ENCODE results near the gene CDK14.
"Not testable (repeated sequence)": the region's sequence is repeated elsewhere in the genome, so short reads cannot be mapped to it uniquely, and the experiment has no call there.

Gene CDK14

DNA sequence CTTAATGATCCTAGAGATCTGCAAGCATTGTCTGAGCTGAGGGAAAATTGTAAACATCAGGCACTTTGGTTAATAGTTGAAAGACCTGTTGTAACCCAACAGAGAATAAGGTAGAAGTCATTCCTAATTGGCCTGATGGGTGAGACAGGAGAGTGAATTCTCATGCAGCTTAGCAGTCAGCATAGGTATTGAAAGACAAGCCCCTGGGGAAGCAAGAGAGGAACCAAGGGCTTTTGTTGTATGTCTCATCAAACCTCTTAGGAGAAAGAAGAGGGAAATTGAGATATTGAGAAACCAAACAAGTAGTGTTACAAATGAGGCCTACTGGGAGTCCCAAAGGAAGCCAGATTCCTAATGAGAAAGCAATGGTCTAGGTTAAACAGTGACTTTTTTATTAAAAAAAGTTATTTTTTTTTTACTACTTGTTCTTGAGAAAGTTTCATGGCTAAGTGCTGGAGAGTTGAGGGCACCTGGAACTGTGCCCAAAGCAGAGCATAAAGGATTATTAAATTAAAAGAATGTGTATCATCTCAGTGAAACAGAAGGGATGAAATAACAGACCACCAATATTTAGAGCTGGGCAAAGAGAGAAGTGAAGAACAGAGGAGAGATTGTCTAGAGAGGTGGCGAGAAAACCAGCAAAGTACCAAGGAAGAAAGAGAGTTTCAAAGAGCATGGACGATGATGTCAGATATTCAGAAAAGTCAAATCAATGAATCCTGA is 168.9 kb downstream of the CDK14 start:
- DNase-seq, result no peak

DNA sequence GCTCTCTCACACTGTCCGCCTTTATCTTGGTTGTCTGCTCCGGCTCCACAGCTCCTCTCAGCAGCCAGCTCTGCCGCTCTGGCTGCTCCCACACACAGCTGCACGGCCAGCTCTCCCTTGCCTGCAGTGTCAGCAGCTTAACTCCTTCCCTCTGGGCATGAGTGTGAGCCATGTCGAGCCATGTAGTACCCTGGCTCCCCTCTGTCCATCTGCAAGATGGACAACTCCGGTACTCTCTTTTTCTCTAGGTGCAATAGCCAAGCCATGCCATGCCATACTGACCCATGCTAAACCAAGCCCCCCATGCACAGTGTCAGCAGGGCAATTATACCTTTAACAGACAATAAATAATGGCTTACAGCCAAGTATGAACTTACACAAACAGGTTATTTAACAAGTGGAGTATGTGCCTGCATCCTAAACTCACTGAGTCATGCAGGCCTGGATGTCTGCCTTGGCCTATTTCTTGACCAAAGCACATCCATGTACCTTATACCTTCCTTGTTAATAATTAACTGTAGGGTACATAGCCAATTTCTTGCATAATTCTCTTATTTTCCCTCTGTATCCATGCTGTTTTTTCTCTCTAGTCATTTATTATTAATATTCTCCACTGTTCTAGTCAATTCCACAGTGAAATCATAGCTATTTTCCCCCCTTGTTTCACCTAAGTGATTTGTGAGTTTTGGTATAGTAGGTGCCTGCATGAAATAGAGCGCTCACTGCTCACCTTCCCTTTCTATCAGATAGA is 170.9 kb downstream of the CDK14 start:
- DNase-seq, result no peak

- DNase-seq, result no peak
Measured at GRCh38 chr7:90768301-90768700, 172.2 kb downstream of the CDK14 start.

DNA sequence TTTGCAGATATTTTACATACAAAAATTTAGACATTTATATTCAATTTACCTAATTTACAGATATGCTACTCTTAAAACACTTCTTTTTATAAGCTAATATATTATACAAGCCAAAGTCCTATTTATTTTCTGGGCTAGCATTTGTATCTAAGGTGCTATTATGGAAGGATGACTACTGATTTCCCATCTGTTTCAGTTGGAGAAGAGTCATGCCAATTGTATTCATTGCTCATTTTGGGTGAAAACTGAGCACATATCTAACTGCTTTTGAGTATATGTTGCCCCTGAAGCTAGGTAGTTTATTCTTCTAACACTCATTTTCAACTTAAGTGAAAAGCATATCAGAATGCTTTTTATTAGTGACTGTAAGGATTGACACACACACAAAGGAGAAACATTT is 172.9 kb downstream of the CDK14 start:
- no peak for DNase-seq

DNA sequence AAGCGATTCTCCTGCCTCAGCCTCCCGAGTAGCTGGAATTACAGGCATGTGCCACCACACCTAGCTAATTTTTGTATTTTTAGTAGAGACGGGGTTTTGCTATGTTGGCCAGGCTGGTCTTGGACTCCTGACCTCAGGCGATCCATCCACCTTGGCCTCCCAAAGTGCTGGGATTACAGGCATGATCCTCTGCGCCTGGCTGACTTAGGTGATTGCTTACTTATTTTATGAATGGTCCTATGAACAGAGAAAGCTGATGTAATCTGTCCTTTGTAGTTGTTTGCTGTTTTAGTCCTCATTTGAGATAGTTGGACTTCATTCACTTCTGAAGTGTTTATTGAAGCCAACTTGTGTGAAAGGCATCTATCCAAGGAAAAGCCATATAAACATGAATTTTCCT is 173.4 kb downstream of the CDK14 start:
- DNase-seq, result not testable (repeated sequence)

- no peak for DNase-seq
Measured at GRCh38 chr7:90771281-90771680, 175.2 kb downstream of the CDK14 start.

GRCh38 chr7:90772410-90772809 is 176.3 kb downstream of the CDK14 start:
- DNase-seq, result peak in 1 of 2 donors; percentile 40

DNA sequence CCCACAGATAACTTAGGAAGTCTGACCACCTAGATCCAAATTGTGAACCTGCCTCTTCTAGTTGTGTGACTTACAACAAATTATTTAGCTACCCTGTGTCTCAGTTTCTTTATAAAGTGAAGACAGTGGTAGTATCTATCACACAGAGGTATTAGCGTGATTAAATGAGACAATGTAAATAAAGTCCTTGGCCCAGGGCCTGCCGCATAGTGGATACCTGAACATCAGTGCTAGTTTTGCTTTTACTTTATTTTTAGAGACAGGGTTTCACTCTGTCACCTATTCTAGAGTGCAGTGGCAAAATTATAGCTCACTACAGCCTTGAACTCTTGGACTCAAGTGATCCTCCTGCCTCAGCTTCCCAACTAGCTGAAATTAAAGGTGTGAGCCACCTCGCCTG is 177.1 kb downstream of the CDK14 start:
- no peak for DNase-seq

DNA sequence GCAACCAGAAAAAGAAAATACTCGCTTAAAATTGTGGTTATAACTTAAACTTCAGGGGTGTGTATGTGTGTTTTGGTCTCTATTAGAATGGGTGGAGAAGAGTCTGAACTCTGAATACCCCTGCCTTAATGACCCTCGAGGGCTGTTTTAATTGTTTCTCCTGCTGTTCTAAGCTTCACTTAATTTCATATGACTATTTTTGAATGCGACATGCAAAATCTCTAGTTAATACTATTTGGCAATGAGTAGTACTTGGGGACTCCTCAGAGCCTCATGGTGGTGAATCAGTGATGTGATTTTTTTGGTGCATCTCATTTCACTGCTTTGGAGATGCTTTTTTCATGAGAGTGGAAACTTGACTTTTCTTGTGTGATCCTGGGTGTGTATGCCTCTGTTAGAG is 178.6 kb downstream of the CDK14 start:
- DNase-seq, result no peak

DNA sequence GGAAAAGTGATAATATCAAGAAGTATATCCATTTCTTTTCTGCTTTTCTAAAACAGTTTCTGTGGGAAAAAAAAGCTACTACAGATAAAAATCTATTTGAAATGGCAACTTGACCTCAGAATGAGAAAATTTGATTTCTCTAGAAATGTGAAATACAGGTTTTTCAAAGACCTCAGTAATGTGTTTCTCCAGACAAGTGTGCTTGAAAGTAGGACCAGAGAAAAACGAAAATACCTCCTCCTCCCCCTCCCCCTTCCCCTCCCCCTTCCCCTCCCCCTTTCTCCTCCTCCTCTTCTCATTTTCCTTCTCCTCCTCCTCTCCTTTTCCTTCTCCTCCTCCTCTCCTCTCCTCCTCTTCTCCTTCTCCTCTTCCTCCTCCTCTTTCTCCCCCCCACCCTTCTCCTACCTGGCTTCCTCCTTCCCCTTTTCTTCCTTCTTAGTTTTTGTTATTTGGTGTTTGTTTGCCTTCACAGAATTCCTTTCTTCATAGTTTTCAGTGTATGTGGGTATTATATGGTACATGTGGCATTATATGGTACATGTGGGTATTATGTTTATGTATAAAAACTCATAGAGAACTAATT is 179.4 kb downstream of the CDK14 start:
- no peak for DNase-seq

DNA sequence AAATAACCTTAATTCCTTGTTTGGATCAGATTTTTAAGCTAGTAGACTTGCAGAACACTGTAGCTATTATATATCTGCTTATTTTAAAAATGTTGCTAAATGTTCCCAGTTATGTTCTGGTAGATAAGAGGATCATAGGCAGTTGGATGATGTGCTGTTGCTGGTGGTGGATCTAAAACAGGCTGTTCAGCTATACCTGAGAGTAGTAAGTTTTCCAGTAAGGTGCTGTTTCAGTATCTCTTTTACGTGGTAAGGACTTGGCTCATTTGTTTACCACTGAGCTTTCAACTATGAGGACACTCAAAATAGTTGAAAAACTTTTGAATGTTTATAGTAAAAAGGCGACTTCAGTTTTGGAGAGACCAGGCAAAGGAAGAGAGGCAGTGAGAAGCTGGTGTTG is 180.9 kb downstream of the CDK14 start:
- no peak for DNase-seq

- no peak for DNase-seq
Measured at GRCh38 chr7:90777465-90777864, 181.3 kb downstream of the CDK14 start.

DNA sequence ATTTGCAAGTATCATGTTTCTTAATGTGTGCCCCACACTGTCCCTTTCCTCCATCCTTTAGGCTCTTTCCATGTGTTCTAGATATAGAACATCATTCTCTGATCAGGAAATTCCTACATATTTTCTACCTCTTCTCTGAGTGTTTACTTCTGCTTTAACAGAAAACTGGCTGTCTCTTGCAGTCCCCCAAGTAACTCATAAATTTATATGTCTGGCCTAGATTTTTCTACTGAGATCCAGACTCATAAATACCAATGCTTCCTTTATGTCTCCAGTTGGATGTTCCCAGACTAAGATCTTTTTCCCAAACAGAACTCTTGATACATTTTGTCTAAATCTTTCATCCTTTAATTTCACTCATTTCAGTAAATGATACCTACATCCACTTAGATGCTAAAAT is 181.8 kb downstream of the CDK14 start:
- no peak for DNase-seq

DNA sequence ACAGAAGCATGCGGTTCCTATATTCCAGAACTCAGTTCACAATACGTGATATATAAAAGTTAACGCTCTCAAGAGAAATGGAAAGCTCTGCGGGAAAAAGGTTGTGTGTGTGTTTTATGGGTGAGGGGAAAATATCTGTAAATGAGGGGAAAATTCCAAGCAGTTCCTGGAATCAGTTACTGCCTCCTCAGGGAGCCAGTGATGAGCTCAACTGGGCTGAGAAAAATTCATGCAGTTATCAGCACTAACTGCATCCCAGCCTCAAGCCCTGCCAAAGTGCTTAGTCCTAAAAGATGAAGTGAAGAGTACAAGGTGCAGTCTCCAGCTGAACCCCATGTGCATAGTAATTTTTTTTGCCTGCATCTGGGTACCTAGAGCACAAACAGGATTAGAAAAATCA is 191.9 kb downstream of the CDK14 start:
- no peak for DNase-seq

DNA sequence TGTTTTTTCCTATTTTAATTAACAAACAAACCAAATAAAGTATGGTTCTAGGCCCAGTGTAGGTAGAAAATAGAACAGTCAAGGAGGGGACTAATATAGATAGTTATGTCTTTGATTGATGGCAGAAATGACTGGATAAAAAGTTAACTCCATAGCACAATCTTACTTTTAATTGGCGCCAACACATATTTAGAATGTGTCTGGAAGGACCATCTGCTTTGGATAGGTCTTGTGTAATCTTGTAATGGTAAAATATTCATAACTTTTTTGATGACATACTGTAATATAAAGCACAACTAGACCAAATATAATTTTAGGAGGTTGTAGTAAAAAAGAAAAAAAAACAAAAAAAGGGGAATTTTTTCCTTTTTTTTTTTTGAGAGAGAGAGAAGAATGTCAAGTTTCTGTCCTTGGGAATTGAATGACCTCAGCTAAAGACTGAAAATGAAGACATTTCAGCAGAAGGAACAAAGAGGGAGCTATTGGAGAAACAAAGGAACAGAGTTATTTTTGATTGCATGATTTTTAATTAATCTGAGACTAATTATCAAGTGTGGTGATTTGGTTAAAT is 193.7 kb downstream of the CDK14 start:
- DNase-seq, result no peak

DNA sequence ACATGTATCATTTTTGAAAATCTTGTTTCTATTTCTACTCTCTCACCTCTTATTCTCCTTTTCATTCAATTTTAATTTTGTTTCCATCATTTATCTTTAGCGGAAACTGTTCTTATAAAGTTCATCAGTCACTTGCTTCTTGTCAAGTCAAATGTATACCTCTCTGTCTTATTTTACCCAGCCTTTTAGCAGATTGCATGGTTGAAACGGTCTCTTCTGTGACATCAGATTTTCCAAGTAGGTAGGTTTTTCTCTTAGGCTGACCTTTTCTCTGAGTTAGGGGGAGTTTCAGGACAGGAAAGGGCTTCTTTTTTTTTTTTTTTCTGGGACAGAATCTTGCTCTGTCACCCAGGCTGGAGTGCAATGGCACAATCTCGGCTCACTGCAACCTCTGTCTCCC is 195.5 kb downstream of the CDK14 start:
- no peak for DNase-seq

DNA sequence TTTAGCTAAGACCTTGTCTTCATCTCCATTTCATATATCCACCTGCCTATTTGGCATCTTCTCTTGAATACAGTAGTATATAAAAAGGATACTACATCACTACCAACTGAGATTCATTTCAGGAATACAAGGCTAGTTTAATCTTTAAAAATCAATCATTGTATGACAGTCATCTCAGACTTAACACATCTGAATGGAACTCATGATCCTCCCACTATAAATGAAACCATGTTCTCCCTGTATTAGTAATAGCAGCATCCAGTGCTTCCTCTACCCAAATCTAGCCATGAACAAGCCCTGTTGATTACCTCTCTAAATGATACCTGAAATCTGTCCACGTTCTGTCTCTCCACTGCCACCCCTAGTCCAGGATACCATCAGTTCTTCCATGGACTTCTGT is 196.2 kb downstream of the CDK14 start:
- DNase-seq, result no peak

DNA sequence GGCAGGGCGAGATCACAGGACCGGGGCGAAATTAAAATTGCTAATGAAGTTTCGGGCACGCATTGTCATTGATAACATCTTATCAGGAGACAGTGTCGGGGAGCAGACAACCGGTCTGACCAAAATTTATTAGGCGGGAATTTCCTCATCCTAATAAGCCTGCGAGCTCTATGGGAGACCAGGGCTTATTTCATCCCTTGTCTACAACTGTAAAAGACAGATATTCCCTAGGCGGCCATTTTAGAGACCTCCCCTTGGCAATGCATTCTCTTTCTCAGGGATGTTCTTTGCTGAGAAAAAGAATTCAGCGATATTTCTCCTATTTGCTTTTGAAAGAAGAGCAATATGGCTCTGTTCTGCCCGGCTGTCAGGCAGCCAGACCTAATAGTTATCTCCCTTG is 198.1 kb downstream of the CDK14 start:
- DNase-seq, result not testable (repeated sequence)

- no peak for DNase-seq
Measured at GRCh38 chr7:90797596-90797995, 201.5 kb downstream of the CDK14 start.

GRCh38 chr7:90804370-90804769 is 208.2 kb downstream of the CDK14 start:
- no peak for DNase-seq

- DNase-seq, result not testable (repeated sequence)
Measured at GRCh38 chr7:90815552-90815951, 219.4 kb downstream of the CDK14 start.

GRCh38 chr7:90816511-90817142 is 220.5 kb downstream of the CDK14 start:
- no peak for DNase-seq

- DNase-seq, result no peak
Measured at GRCh38 chr7:90817151-90817550, 221.0 kb downstream of the CDK14 start.

Measured in CD4-positive, alpha-beta T cell treated with Interferon alpha-2 for 1 hour (primary cell).